Chondrocyte (in vitro differentiated cells): Measurements from ENCODE around the gene SNX25. TPM values are rescaled to one million over a fixed set of nuclear protein-coding genes. Genes with fewer than 3 reads are reported as not detected.

Experiments used
- DNase-seq: peaks from one replicate; pipeline ENCODE4 v3.0.0; 2021; ENCODE audit warnings: mixed read lengths, low spot score
- H3K27ac Mint-ChIP-seq: one replicate; pipeline ENCODE4 v1.8.0; 2021; ENCODE audit warnings: mild to moderate bottlenecking, moderate library complexity, mixed read lengths; ENCODE audit not compliant: unreplicated experiment
- H3K27me3 Mint-ChIP-seq: 2 replicates; pipeline ENCODE4 v1.8.0; 2021; ENCODE audit warnings: low read depth, mixed read lengths
- H3K36me3 Mint-ChIP-seq: 2 replicates; pipeline ENCODE4 v1.8.0; 2021; ENCODE audit warnings: low read depth, mixed read lengths
- H3K4me1 Mint-ChIP-seq: 2 replicates; pipeline ENCODE4 v1.8.0; 2021; ENCODE audit warnings: low read depth, mild to moderate bottlenecking, mixed read lengths
- H3K4me3 Mint-ChIP-seq: one replicate; pipeline ENCODE4 v1.8.0; 2021; ENCODE audit warnings: mild to moderate bottlenecking, moderate library complexity, mixed read lengths; ENCODE audit not compliant: unreplicated experiment
- H3K9me3 Mint-ChIP-seq: 2 replicates; pipeline ENCODE4 v1.8.0; 2021; ENCODE audit warnings: low read depth, mixed read lengths
- CTCF ChIP-seq: fragments of 200-600 bp; sonication (generic); IDR thresholded peaks from 2 replicates; pipeline ENCODE4 v1.5.0; 2021; ENCODE audit warnings: antibody characterized with exemption, mild to moderate bottlenecking, moderate library complexity
- total RNA-seq: library from RNA; stranded (reverse); gene quantifications from 3 replicates; pipeline ENCODE4 v1.2.1, GENCODE V29; 2021

Gene SNX25
- total RNA-seq, 1 donor from 2014 or later: 53.6 TPM

GRCh38 chr4:185363251-185363650 is 153.9 kb downstream of the SNX25 start:
- TF ChIP-seq CTCF: no peak
- Mint-ChIP-seq H3K27me3 (no peaks in the 10 kb centered on the region), H3K4me1 (peaks cover 62% of the 10 kb centered on the region), H3K4me3 (peak overlapping the region; percentile 13), H3K9me3 (no peaks in the 10 kb centered on the region), H3K27ac (peak overlapping the region; percentile 86), H3K36me3 (peaks cover 12% of the 10 kb centered on the region)
- no peak for DNase-seq

GRCh38 chr4:185364886-185365285 is 155.5 kb downstream of the SNX25 start:
- Mint-ChIP-seq H3K36me3 (peaks cover 13% of the 10 kb centered on the region), H3K4me3 (no peak overlapping the region), H3K9me3 (no peaks in the 10 kb centered on the region), H3K27me3 (no peaks in the 10 kb centered on the region), H3K4me1 (peaks cover 52% of the 10 kb centered on the region), H3K27ac (peak overlapping the region; percentile 63)
- DNase-seq: no peak
- TF ChIP-seq CTCF: no peak

DNA sequence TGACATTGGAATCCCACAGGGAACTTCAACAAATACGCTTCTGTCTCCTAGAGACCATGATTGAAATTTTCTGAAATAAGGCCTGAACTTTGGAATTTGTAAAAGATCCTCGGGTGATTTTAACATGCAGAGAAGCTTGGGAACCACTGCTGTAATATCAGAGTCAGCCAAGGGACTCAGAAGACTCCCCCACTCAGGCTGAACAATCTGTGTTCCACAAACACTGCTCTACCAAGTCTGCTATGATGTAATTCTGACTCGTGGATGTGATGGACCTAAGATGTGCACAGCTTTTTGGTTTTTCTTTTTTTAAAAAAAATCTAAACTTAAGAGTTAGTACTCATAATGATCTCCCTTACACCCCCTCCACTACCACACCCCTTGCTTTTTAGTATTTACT is 160.3 kb downstream of the SNX25 start:
- Mint-ChIP-seq H3K27ac (peak overlapping the region; percentile 1), H3K4me1 (peaks cover 12% of the 10 kb centered on the region), H3K9me3 (no peaks in the 10 kb centered on the region)

DNA sequence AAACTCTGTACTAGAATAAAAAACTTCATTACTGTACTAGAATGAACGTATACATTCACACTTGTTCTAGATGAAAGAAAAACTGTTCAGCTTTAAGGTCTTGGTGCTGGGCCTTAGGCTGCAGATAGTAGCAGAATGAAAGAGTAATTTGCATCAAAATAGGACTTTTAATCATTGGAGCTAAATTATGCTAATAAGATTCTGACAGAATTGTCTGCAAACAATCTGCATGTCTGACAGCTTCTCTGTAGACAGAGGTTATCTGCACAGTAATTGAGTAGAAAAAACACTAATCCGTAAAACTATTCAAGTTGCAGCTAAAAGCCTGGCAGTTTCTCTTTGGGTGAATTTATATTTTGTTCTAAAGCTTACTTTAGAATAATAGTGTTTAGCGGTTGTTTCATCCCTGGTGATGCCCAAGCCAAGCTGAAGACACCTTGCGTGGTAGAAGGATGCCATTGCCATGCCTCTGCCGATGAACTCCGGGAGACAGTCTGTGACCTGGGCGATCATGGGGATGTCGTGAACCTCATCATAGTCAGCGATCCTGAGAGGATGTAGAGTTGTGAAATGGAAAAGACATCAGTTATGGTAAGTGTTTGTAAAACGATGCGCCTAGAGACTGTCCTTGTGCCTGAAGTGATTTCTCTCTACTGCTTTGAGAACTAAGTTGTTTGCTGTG is 161.0 kb downstream of the SNX25 start:
- H3K4me1 Mint-ChIP-seq: peaks cover 9% of the 10 kb centered on the region
- H3K36me3 Mint-ChIP-seq: peaks cover 26% of the 10 kb centered on the region
- no peak overlapping the region for H3K4me3 Mint-ChIP-seq
- H3K27ac Mint-ChIP-seq: no peak overlapping the region
- no peak for DNase-seq
- no peaks in the 10 kb centered on the region for H3K27me3 Mint-ChIP-seq
- TF ChIP-seq CTCF: no peak
- H3K9me3 Mint-ChIP-seq: no peaks in the 10 kb centered on the region

More for the DNA sequence above, 160.3 kb downstream of the SNX25 start:
- Mint-ChIP-seq H3K27me3 (no peaks in the 10 kb centered on the region), H3K36me3 (peaks cover 24% of the 10 kb centered on the region), H3K4me3 (no peak overlapping the region)
- no peak for DNase-seq
- no peak for TF ChIP-seq CTCF

DNA sequence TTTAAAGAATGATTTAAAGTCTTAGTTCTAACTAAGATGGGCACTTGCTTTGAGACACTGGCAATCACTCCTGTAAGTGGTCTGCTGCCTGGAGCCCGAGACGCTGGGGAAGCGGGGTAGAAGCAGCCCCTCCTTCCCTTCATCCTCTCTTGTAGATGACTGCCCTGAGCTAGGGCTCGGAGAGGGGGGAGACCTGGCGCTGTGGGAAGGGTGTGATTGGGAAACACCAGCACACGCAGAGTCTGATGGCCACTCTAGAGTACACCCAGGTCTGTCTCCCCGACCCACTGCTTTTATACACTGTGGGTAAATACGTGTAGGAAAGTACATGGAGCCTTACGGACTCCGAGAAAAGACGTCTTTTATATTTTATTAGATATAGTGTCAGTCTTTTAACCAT is 162.3 kb downstream of the SNX25 start:
- no peak for DNase-seq
- Mint-ChIP-seq H3K4me3 (no peak overlapping the region), H3K27ac (no peak overlapping the region), H3K27me3 (no peaks in the 10 kb centered on the region), H3K4me1 (peaks cover 9% of the 10 kb centered on the region), H3K9me3 (no peaks in the 10 kb centered on the region), H3K36me3 (peaks cover 27% of the 10 kb centered on the region)
- TF ChIP-seq CTCF: no peak
